ENCODE measurements around the gene UNC13B. TPM values are rescaled to one million over a fixed set of nuclear protein-coding genes. Genes with fewer than 3 reads are reported as not detected.

UNC13B gene
- total and polyA plus RNA-seq, 9 of the 15 experiments (the other 6 are each of a cell fraction or from before 2014, with no cell fraction given) = 2.4 to 11.5 (median 8.6) TPM

DNA sequence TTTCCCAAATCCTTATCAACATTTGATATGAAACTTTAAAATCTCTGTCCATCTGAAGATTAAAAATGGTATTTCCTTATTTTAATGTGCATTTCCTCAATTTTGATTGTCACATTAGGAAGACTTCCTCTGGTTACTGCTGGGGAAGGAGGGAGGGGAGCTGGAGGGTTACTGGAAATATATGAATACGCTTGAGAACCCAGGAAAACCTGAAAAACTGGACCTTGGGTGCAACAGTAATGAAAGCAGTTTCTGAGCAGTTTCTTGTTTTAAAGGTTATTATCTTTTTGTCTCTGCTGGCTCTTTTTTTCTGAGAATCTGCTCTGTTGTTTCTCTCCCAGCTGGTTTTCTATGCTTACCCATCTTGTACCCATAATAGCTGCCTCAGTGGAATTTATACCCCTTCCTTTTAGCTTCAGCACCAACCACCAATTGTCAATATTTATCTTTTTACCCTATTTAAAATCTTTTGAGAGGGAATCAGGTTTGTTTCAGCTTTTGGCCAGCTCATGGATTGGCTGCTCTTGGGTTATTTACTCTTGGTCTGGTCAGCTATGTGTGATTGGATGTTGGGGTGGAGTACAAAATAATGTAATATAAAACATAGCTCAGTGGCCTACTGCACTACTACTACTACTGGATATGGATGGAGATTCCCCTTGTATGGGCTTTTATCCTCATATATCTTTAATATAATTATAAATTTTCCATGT, 67.4 kb downstream of the UNC13B start (continued):
- no peak for TF ChIP-seq POLR3A (IDR thresholded peaks at IDR 0.05; ENCODE audit: borderline replicate concordance, extremely low read depth, insufficient read depth, insufficient read length)
- no peak for TF ChIP-seq MCM3 (IDR thresholded peaks at IDR 0.05)
- no peak for TF ChIP-seq TAF9B (IDR thresholded peaks at IDR 0.05; ENCODE audit: partially characterized antibody)
- TF ChIP-seq CEBPG (CRISPR knock-in tag; IDR thresholded peaks at IDR 0.05) = no peak
- no peak for TF ChIP-seq CEBPG (tag; conservative IDR thresholded peaks at IDR 0.05 in 1 of 2, IDR thresholded peaks at IDR 0.05 in 1 of 2)

DNA sequence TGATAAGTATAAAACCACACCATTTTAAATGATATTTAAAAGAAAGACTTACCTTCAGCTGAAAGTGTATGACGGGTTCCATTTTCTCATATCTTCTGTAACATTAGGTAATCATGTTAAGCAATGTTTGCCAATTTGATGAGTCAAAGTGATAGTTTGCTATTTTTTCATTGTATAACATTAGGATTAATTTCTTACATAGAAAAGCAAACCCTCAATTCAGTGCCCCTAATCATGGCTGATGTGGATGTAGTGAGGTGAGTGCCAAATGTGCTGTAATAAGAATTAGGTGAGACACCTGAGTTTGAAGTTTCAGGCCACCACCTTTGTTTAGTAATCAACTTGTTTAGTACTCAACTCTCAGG, 68.0 kb downstream of the UNC13B start:
- no TSS peak for BruUV-seq (replicated peaks)
- H3K27ac ChIP-seq (ENCODE audit: extremely low read depth, low read depth, low read length) = no peak overlapping the region
- TF ChIP-seq FUS (optimal IDR thresholded peaks at IDR 0.05; ENCODE audit: low read depth, low read length) = no peak
- TF ChIP-seq, protein P1, sequence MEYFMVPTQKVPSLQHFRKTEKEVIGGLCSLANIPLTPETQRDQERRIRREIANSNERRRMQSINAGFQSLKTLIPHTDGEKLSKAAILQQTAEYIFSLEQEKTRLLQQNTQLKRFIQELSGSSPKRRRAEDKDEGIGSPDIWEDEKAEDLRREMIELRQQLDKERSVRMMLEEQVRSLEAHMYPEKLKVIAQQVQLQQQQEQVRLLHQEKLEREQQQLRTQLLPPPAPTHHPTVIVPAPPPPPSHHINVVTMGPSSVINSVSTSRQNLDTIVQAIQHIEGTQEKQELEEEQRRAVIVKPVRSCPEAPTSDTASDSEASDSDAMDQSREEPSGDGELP (CRISPR knock-in tag; IDR thresholded peaks at IDR 0.05; ENCODE audit: borderline replicate concordance) = no peak
- no peak for TF ChIP-seq ZNF668 (CRISPR knock-in tag; IDR thresholded peaks at IDR 0.05)
- TF ChIP-seq DIDO1 (tag; IDR thresholded peaks at IDR 0.05; ENCODE audit: low read depth) = no peak
- no peak for TF ChIP-seq ZNF766 (CRISPR knock-in tag; conservative IDR thresholded peaks at IDR 0.05)
- in situ Hi-C loops (cut with MboI) (no loop called here), intact Hi-C loops (cut with micrococcal nuclease) (no loop called here)
- H3K36me3 ChIP-seq (ENCODE audit: control insufficient read depth, insufficient read depth, low read length) = no peaks in the 10 kb centered on the region
- H3K9me1 ChIP-seq (ENCODE audit: control insufficient read depth, insufficient read depth, low read length) = no peaks in the 10 kb centered on the region
- ATAC-seq (no peak), DNase-seq (ENCODE audit: extremely low read depth in 1 of 4, low spot score in 3 of 4) (no peak), FAIRE-seq (no peak)
- H3K79me2 ChIP-seq (ENCODE audit: control insufficient read depth, insufficient read depth, low read length) = no peaks in the 10 kb centered on the region
- no peaks in the 10 kb centered on the region for H4K20me1 ChIP-seq (replicated peaks; ENCODE audit: control insufficient read depth, insufficient read depth, low read length)
- CTCF ChIA-PET (ENCODE audit: low intra/inter-chr PET ratio) = no interaction called here
- no peaks in the 10 kb centered on the region for H3K4me1 ChIP-seq (replicated peaks in 1 of 2; ENCODE audit: control insufficient read depth in 2 of 2, insufficient read depth in 2 of 2, low read length in 2 of 2)
- no peaks in the 10 kb centered on the region for H3K9me3 ChIP-seq (replicated peaks; ENCODE audit: control insufficient read depth, insufficient read depth, low read depth, low read length)
- WGBS (ENCODE audit: insufficient coverage, low coverage, missing lambda C conversion rate) = 78% methylated on average over 1 of the region's 1 CpG
- no peak overlapping the region for H2AFZ ChIP-seq (ENCODE audit: low read depth, low read length)
- H3K4me3 ChIP-seq = no peak overlapping the region
- H3K9ac ChIP-seq (ENCODE audit: insufficient read depth in 1 of 2, low read depth in 2 of 2, low read length in 2 of 2) = no peak overlapping the region
- POLR2A ChIA-PET = no interaction called here
- H3K27me3 ChIP-seq (ENCODE audit: control insufficient read depth in 2 of 2, insufficient read depth in 2 of 2, low read length in 2 of 2) = no peaks in the 10 kb centered on the region; a peak in 1 of 5 replicates
- H3K4me2 ChIP-seq (ENCODE audit: insufficient read depth, low read length) = no peak overlapping the region
